ENCODE data around the gene OCA2.
A peak's percentile ranks its signal among the peaks of the same experiment; 100 is the strongest.

Gene OCA2

GRCh38 chr15:28075573-28075972, 23.5 kb downstream of the OCA2 start:
- no peak overlapping the region for H2AK5ac ChIP-seq (ENCODE audit: low read length, severe bottlenecking)
- no peak overlapping the region for H2BK120ac ChIP-seq (ENCODE audit: low read depth, low read length)
- H3K23ac ChIP-seq (ENCODE audit: low read length in 2 of 2) = no peak overlapping the region
- DNase-seq = no peak
- no peak overlapping the region for H2AFZ ChIP-seq (ENCODE audit: low read depth, low read length)
- no peaks in the 10 kb centered on the region for H3K79me1 ChIP-seq (replicated peaks; ENCODE audit: low read length, poor library complexity, severe bottlenecking)
- no peak overlapping the region for H2BK15ac ChIP-seq (ENCODE audit: low read depth, poor library complexity, severe bottlenecking)
- no peak overlapping the region for H4K8ac ChIP-seq (ENCODE audit: low read length)
- no peak overlapping the region for H3K4me2 ChIP-seq (ENCODE audit: low read length, poor library complexity, severe bottlenecking)
- H3K4ac ChIP-seq (ENCODE audit: low read depth in 1 of 2, low read length in 2 of 2) = no peak overlapping the region
- no peaks in the 10 kb centered on the region for H3K9me3 ChIP-seq (ENCODE audit: control insufficient read depth, low read length)
- no peak overlapping the region for H3K18ac ChIP-seq (ENCODE audit: low read depth in 1 of 2, low read length in 2 of 2)
- H4K91ac ChIP-seq (ENCODE audit: low read length) = no peak overlapping the region
- no peak overlapping the region for H3K9ac ChIP-seq (ENCODE audit: low read length)
- H3K14ac ChIP-seq (ENCODE audit: low read length in 2 of 2) = no peak overlapping the region
- WGBS = no CpG with 5 or more reads among the region's 1 CpG
- H3K27me3 ChIP-seq (ENCODE audit: control insufficient read depth in 1 of 2, insufficient read depth in 1 of 2, low read length in 2 of 2) = peaks cover 0 to 4% of the 10 kb centered on the region in 2 experiments
- no peak overlapping the region for H3K27ac ChIP-seq (ENCODE audit: low read length, poor library complexity, severe bottlenecking)
- H2BK5ac ChIP-seq (ENCODE audit: low read depth, low read length, poor library complexity, severe bottlenecking) = no peak overlapping the region
- no peaks in the 10 kb centered on the region for H3K36me3 ChIP-seq (ENCODE audit: control insufficient read depth in 1 of 2, insufficient read depth in 2 of 2, low read depth in 1 of 2, low read length in 2 of 2)
- H3K4me3 ChIP-seq (ENCODE audit: insufficient read depth in 1 of 2, low read depth in 1 of 2, low read length in 2 of 2) = no peak overlapping the region
- H2BK12ac ChIP-seq (ENCODE audit: low read length in 2 of 2) = no peak overlapping the region
- H3K4me1 ChIP-seq (ENCODE audit: control insufficient read depth, insufficient read depth, low read depth, low read length) = peaks cover 3% of the 10 kb centered on the region

- Histone ChIP-seq H2BK120ac (ENCODE audit: low read depth, low read length) (no peak overlapping the region), H3K4me1 (ENCODE audit: control insufficient read depth, insufficient read depth, low read depth, low read length) (no peaks in the 10 kb centered on the region), H2AK5ac (ENCODE audit: low read length, severe bottlenecking) (no peak overlapping the region), H3K4ac (ENCODE audit: low read depth in 1 of 2, low read length in 2 of 2) (no peak overlapping the region), H4K91ac (ENCODE audit: low read length) (no peak overlapping the region), H2AFZ (ENCODE audit: low read depth, low read length) (no peak overlapping the region), H3K36me3 (ENCODE audit: control insufficient read depth in 1 of 2, insufficient read depth in 2 of 2, low read depth in 1 of 2, low read length in 2 of 2) (no peaks in the 10 kb centered on the region), H3K14ac (ENCODE audit: low read length in 2 of 2) (no peak overlapping the region), H3K27ac (ENCODE audit: low read length, poor library complexity, severe bottlenecking) (no peak overlapping the region), H4K8ac (ENCODE audit: low read length) (no peak overlapping the region), H3K9me3 (ENCODE audit: control insufficient read depth, low read length) (no peaks in the 10 kb centered on the region), H3K79me1 (replicated peaks; ENCODE audit: low read length, poor library complexity, severe bottlenecking) (no peaks in the 10 kb centered on the region), H3K27me3 (ENCODE audit: control insufficient read depth in 1 of 2, insufficient read depth in 1 of 2, low read length in 2 of 2) (no peaks in the 10 kb centered on the region), H2BK12ac (ENCODE audit: low read length in 2 of 2) (no peak overlapping the region), H3K23ac (ENCODE audit: low read length in 2 of 2) (no peak overlapping the region), H2BK5ac (ENCODE audit: low read depth, low read length, poor library complexity, severe bottlenecking) (no peak overlapping the region), H2BK15ac (ENCODE audit: low read depth, poor library complexity, severe bottlenecking) (no peak overlapping the region), H3K4me3 (ENCODE audit: insufficient read depth in 1 of 2, low read depth in 1 of 2, low read length in 2 of 2) (no peak overlapping the region), H3K18ac (ENCODE audit: low read depth in 1 of 2, low read length in 2 of 2) (no peak overlapping the region), H3K4me2 (ENCODE audit: low read length, poor library complexity, severe bottlenecking) (no peak overlapping the region), H3K9ac (ENCODE audit: low read length) (no peak overlapping the region)
- no peak for DNase-seq
- no CpG with 5 or more reads among the region's 1 CpG for whole genome bisulfite sequencing
Measured at GRCh38 chr15:28068930-28069329, 30.2 kb downstream of the OCA2 start.

- no peak overlapping the region for H2AK5ac ChIP-seq (ENCODE audit: low read length, severe bottlenecking)
- H3K9ac ChIP-seq (ENCODE audit: low read length) = no peak overlapping the region
- no peak overlapping the region for H2BK5ac ChIP-seq (ENCODE audit: low read depth, low read length, poor library complexity, severe bottlenecking)
- no peak overlapping the region for H3K23ac ChIP-seq (ENCODE audit: low read length in 2 of 2)
- WGBS = 79% methylated on average over 3 of the region's 3 CpGs
- H3K4me1 ChIP-seq (ENCODE audit: control insufficient read depth, insufficient read depth, low read depth, low read length) = no peaks in the 10 kb centered on the region
- no peak overlapping the region for H4K91ac ChIP-seq (ENCODE audit: low read length)
- H3K14ac ChIP-seq (ENCODE audit: low read length in 2 of 2) = no peak overlapping the region
- no peak overlapping the region for H2BK120ac ChIP-seq (ENCODE audit: low read depth, low read length)
- H4K8ac ChIP-seq (ENCODE audit: low read length) = no peak overlapping the region
- H3K79me1 ChIP-seq (replicated peaks; ENCODE audit: low read length, poor library complexity, severe bottlenecking) = no peaks in the 10 kb centered on the region
- H3K18ac ChIP-seq (ENCODE audit: low read depth in 1 of 2, low read length in 2 of 2) = no peak overlapping the region
- H2AFZ ChIP-seq (ENCODE audit: low read depth, low read length) = no peak overlapping the region
- H3K9me3 ChIP-seq (ENCODE audit: control insufficient read depth, low read length) = no peaks in the 10 kb centered on the region
- no peak overlapping the region for H2BK12ac ChIP-seq (ENCODE audit: low read length in 2 of 2)
- H2BK15ac ChIP-seq (ENCODE audit: low read depth, poor library complexity, severe bottlenecking) = no peak overlapping the region
- no peak for DNase-seq
- no peaks in the 10 kb centered on the region for H3K27me3 ChIP-seq (ENCODE audit: control insufficient read depth in 1 of 2, insufficient read depth in 1 of 2, low read length in 2 of 2)
- H3K4me2 ChIP-seq (ENCODE audit: low read length, poor library complexity, severe bottlenecking) = no peak overlapping the region
- H3K36me3 ChIP-seq (ENCODE audit: control insufficient read depth in 1 of 2, insufficient read depth in 2 of 2, low read depth in 1 of 2, low read length in 2 of 2) = no peaks in the 10 kb centered on the region
- no peak overlapping the region for H3K4me3 ChIP-seq (ENCODE audit: insufficient read depth in 1 of 2, low read depth in 1 of 2, low read length in 2 of 2)
- no peak overlapping the region for H3K4ac ChIP-seq (ENCODE audit: low read depth in 1 of 2, low read length in 2 of 2)
- H3K27ac ChIP-seq (ENCODE audit: low read length, poor library complexity, severe bottlenecking) = no peak overlapping the region
Measured at GRCh38 chr15:28066231-28066630, 32.9 kb downstream of the OCA2 start.

- H3K14ac ChIP-seq (ENCODE audit: low read length in 2 of 2) = no peak overlapping the region
- H2AK5ac ChIP-seq (ENCODE audit: low read length, severe bottlenecking) = no peak overlapping the region
- peak overlapping the region; percentile 18 for H4K91ac ChIP-seq (ENCODE audit: low read length)
- peaks cover 3% of the 10 kb centered on the region for H3K4me1 ChIP-seq (ENCODE audit: control insufficient read depth, insufficient read depth, low read depth, low read length)
- peaks cover 3 to 4% of the 10 kb centered on the region in 2 experiments for H3K27me3 ChIP-seq (ENCODE audit: control insufficient read depth in 1 of 2, insufficient read depth in 1 of 2, low read length in 2 of 2)
- no peak overlapping the region for H3K4me3 ChIP-seq (ENCODE audit: insufficient read depth in 1 of 2, low read depth in 1 of 2, low read length in 2 of 2)
- no peak overlapping the region for H3K4ac ChIP-seq (ENCODE audit: low read depth in 1 of 2, low read length in 2 of 2)
- no peak overlapping the region for H4K8ac ChIP-seq (ENCODE audit: low read length)
- H2BK5ac ChIP-seq (ENCODE audit: low read depth, low read length, poor library complexity, severe bottlenecking) = no peak overlapping the region
- no peak overlapping the region for H3K27ac ChIP-seq (ENCODE audit: low read length, poor library complexity, severe bottlenecking)
- no peaks in the 10 kb centered on the region for H3K9me3 ChIP-seq (ENCODE audit: control insufficient read depth, low read length)
- no peaks in the 10 kb centered on the region for H3K36me3 ChIP-seq (ENCODE audit: control insufficient read depth in 1 of 2, insufficient read depth in 2 of 2, low read depth in 1 of 2, low read length in 2 of 2)
- H2BK120ac ChIP-seq (ENCODE audit: low read depth, low read length) = no peak overlapping the region
- 91% methylated on average over 8 of the region's 8 CpGs for WGBS
- H2BK12ac ChIP-seq (ENCODE audit: low read length in 2 of 2) = no peak overlapping the region
- H2BK15ac ChIP-seq (ENCODE audit: low read depth, poor library complexity, severe bottlenecking) = no peak overlapping the region
- H3K79me1 ChIP-seq (replicated peaks; ENCODE audit: low read length, poor library complexity, severe bottlenecking) = no peaks in the 10 kb centered on the region
- DNase-seq = no peak
- H3K18ac ChIP-seq (ENCODE audit: low read depth in 1 of 2, low read length in 2 of 2) = no peak overlapping the region
- H3K23ac ChIP-seq (ENCODE audit: low read length in 2 of 2) = no peak overlapping the region
- no peak overlapping the region for H2AFZ ChIP-seq (ENCODE audit: low read depth, low read length)
- H3K4me2 ChIP-seq (ENCODE audit: low read length, poor library complexity, severe bottlenecking) = no peak overlapping the region
- no peak overlapping the region for H3K9ac ChIP-seq (ENCODE audit: low read length)
Measured at GRCh38 chr15:28060005-28060404, 39.1 kb downstream of the OCA2 start.
